Fibroblast of villous mesenchyme (primary cell): ENCODE results near the gene URB1. TPM values are rescaled to one million over a fixed set of nuclear protein-coding genes. Genes with fewer than 3 reads are reported as not detected.
A peak's percentile ranks its signal among the peaks of the same experiment; 100 is the strongest.

Experiments used
- DNase-seq: peaks from one replicate; pipeline ENCODE4 v3.0.0-alpha.2; 2010; ENCODE audit warnings: low read depth
- H3K4me3 ChIP-seq: 2 replicates; pipeline ENCODE4 v1.5.1; 2011; ENCODE audit warnings: low read depth, mild to moderate bottlenecking, low read length
- CTCF ChIP-seq: IDR thresholded peaks from 2 replicates; pipeline ENCODE4 v1.5.1; 2012; ENCODE audit warnings: low read depth, mild to moderate bottlenecking, low read length; ENCODE audit not compliant: insufficient read depth
- total RNA-seq: library from RNA; depleted of rRNA; stranded (reverse); fragments of >200 nt; gene quantifications from 2 replicates; pipeline ENCODE4 v1.2.3, GENCODE V29; 2012

Gene URB1
- total RNA-seq, 1 donor, result 37.1 TPM

GRCh38 chr21:32383812-32384211 lies 9.0 kb downstream of the URB1 start:
- TF ChIP-seq CTCF, result no peak
- no peak overlapping the region for H3K4me3 ChIP-seq
- DNase-seq, result no peak

- TF ChIP-seq CTCF, result no peak
- DNase-seq, result peak; percentile 57
- no peak overlapping the region for H3K4me3 ChIP-seq
Measured at GRCh38 chr21:32382108-32382644, 10.6 kb downstream of the URB1 start.

GRCh38 chr21:32381571-32381970 lies 11.2 kb downstream of the URB1 start:
- DNase-seq, result no peak
- TF ChIP-seq CTCF, result no peak

GRCh38 chr21:32380940-32381339 lies 11.9 kb downstream of the URB1 start:
- no peak overlapping the region for H3K4me3 ChIP-seq
- DNase-seq, result no peak
- no peak for TF ChIP-seq CTCF

More at GRCh38 chr21:32381571-32381970, 11.2 kb downstream of the URB1 start:
- no peak overlapping the region for H3K4me3 ChIP-seq

- no peak for TF ChIP-seq CTCF
- no peak overlapping the region for H3K4me3 ChIP-seq
- peak; percentile 75 for DNase-seq
Measured at GRCh38 chr21:32378956-32379355, 13.9 kb downstream of the URB1 start.

GRCh38 chr21:32377991-32378390 lies 14.8 kb downstream of the URB1 start:
- DNase-seq, result no peak
- TF ChIP-seq CTCF, result no peak
- H3K4me3 ChIP-seq, result no peak overlapping the region

- TF ChIP-seq CTCF, result no peak
Measured at GRCh38 chr21:32377506-32377905, 15.3 kb downstream of the URB1 start.

More at GRCh38 chr21:32377506-32377905, 15.3 kb downstream of the URB1 start:
- no peak for DNase-seq
- no peak overlapping the region for H3K4me3 ChIP-seq
